Tibial artery (tissue), 4 donors: Measurements from ENCODE around the gene ANKS4B.
"Not testable (repeated sequence)": the region's sequence is repeated elsewhere in the genome, so short reads cannot be mapped to it uniquely, and the experiment has no call there.

Experiments used
- DNase-seq, 2 donors: peaks; one replicate each; pipeline ENCODE4 v3.0.0-alpha.2; 2019
- H3K27ac ChIP-seq, 2 donors: fragments of 200-600 bp; sonication (generic) in 1 of 2; 1 replicate in 1 of 2; 2 replicates in 1 of 2; pipeline ENCODE4 v1.5.1; 2018 to 2019; ENCODE audit warnings: mild to moderate bottlenecking in 1 of 2
- H3K27me3 ChIP-seq, 2 donors: fragments of 200-600 bp; sonication (generic) in 1 of 2; one replicate each; pipeline versions ENCODE4 v1.5.1 to v1.6.0; 2016 to 2019
- H3K36me3 ChIP-seq, 3 donors: fragments of 200-600 bp; sonication (generic) in 2 of 3; one replicate each; pipeline ENCODE4 v1.5.1; 2016 to 2019; ENCODE audit warnings: mild to moderate bottlenecking in 2 of 3
- H3K4me1 ChIP-seq, 4 donors: fragments of 200-600 bp; sonication (generic) in 2 of 4; 1 replicate in 3 of 4; 2 replicates in 1 of 4; pipeline ENCODE4 v1.5.1; 2016 to 2019
- H3K4me3 ChIP-seq, 2 donors: fragments of 200-600 bp; sonication (generic) in 1 of 2; 1 replicate in 1 of 2; 2 replicates in 1 of 2; pipeline ENCODE4 v1.5.1; 2018 to 2019; ENCODE audit warnings: mild to moderate bottlenecking in 2 of 2
- H3K9me3 ChIP-seq, 3 donors: fragments of 200-600 bp; sonication (generic) in 1 of 3; one replicate each; pipeline ENCODE4 v1.5.1; 2016 to 2019
- intact Hi-C: fragments of 100-400 bp; cut with DNase I; formaldehyde crosslinking; loops from one replicate; pipeline ENCODE4 v1.15.0; 2023; ENCODE audit warnings: low total_unique reads
- TF ChIP-seq, protein P1 (sequence below), 2 experiments: fragments of 200-600 bp in 1 of 2; fragments of 450-650 bp in 1 of 2; IDR thresholded peaks; one replicate each; pipeline ENCODE4 v1.5.1; 2017 to 2019; ENCODE audit warnings: antibody characterized with exemption in 2 of 2, mild to moderate bottlenecking in 1 of 2, moderate library complexity in 1 of 2

The ANKS4B gene

DNA sequence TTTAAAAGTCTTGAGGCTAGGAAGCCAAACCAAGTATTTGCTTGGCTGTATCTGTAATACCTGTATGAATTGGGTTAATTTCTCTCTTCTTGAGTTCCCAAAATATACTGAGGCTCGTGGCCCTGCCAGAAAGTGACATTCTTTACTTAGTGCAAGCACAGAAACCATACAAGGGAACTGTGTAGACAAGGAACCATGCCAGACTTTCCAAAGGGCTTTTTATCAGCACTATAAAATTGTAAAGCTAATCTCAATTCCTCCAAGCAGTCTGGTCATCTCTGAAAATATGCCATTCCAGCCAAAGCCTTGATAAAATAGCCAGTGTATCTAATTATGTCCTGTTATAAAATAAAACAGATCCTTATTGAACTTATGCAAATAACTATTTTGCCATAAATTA, 51.8 kb downstream of the ANKS4B start:
- DNase-seq = no peak
- TF ChIP-seq, protein P1, sequence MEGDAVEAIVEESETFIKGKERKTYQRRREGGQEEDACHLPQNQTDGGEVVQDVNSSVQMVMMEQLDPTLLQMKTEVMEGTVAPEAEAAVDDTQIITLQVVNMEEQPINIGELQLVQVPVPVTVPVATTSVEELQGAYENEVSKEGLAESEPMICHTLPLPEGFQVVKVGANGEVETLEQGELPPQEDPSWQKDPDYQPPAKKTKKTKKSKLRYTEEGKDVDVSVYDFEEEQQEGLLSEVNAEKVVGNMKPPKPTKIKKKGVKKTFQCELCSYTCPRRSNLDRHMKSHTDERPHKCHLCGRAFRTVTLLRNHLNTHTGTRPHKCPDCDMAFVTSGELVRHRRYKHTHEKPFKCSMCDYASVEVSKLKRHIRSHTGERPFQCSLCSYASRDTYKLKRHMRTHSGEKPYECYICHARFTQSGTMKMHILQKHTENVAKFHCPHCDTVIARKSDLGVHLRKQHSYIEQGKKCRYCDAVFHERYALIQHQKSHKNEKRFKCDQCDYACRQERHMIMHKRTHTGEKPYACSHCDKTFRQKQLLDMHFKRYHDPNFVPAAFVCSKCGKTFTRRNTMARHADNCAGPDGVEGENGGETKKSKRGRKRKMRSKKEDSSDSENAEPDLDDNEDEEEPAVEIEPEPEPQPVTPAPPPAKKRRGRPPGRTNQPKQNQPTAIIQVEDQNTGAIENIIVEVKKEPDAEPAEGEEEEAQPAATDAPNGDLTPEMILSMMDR (IDR thresholded peaks at IDR 0.05) = no peak
- H3K4me3 ChIP-seq = no peak overlapping the region
- peaks cover 0 to 24% (median 7%) of the 10 kb centered on the region in 4 donors for H3K4me1 ChIP-seq
- peaks cover 0 to 5% of the 10 kb centered on the region in 2 donors for H3K27me3 ChIP-seq
- H3K27ac ChIP-seq = no peak overlapping the region
- intact Hi-C loops = no loop called here
- no peaks in the 10 kb centered on the region for H3K36me3 ChIP-seq
- peaks cover 0 to 4% (median 0%) of the 10 kb centered on the region in 3 donors for H3K9me3 ChIP-seq

DNA sequence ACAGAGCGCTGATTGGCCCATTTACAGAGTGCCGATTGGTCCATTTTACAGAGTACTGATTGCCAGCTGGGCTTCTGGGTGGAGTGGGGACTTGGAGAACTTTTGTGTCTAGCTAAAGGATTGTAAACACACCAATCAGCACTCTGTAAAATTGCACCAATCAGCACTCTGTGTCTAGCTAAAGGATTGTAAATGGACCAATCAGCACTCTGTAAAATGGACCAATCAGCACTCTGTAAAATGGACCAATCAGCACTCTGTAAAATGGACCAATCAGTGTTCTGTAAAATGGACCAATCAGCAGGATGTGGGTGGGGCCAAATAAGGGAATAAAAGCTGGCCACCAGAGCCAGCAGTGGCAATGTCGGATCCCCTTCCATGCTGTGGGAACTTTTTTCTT, 56.3 kb downstream of the ANKS4B start:
- H3K36me3 ChIP-seq, H3K4me3 ChIP-seq, H3K27ac ChIP-seq, intact Hi-C loops, H3K27me3 ChIP-seq, DNase-seq, H3K9me3 ChIP-seq: not testable (repeated sequence)
- H3K4me1 ChIP-seq = peaks cover 0 to 13% (median 0%) of the 10 kb centered on the region in 4 donors

DNA sequence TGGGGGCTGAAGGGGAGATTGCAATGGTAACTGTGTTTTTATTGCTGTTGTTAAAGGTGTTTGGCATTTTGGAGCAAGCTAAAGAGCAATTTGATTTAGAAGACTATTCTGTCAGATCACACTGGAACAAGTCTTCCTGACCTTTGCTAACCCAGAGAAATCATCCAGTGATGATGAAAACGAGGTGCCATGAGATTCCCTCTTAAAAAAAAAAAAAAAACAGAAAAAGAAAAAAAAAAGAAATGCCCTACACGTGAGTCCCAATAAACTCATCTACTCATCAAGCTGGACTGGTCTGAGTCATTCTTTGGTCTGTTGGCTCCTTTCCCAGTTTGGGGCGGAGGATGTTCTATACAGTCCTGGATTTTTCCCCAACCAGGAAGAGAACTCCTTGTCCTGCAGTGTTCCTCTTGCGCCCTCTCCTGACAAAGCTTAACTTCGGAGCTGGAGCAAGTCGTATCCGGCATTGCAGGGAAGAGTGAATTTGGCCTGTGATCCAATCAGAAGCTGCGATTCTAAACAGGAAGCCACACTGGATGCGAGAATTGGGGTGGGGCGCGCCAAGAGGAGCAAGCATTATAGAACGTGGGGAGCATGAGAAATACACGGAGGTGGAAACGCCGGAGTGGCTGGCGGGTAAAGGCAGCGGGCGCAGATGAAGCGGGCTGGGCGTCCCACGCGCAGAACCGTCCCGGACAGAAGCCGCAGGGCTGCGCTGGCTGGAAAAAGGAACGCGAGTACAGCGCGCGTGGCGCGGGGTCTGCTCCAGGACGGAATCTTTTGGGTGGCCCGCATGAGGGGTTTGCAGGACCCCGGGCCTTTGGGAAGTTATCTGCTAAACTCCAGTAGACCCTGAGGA, 67.0 kb downstream of the ANKS4B start:
- intact Hi-C loops = loop anchor here (2.0 to 5.0 kb wide), 3 partner anchors 112 to 222 kb away; partner anchors contain the start of gene LDAF1
- DNase-seq = peak; percentile 98 to 100
- H3K4me3 ChIP-seq = peak overlapping the region; percentile 57 to 89
- H3K4me1 ChIP-seq = peaks cover 0 to 9% (median 8%) of the 10 kb centered on the region in 4 donors
- H3K27me3 ChIP-seq = peaks cover 0 to 3% of the 10 kb centered on the region in 2 donors
- peak overlapping the region; percentile 70 to 83 for H3K27ac ChIP-seq
- TF ChIP-seq, protein P1 (IDR thresholded peaks at IDR 0.05) = peak; percentile 80 to 85
- H3K36me3 ChIP-seq = no peaks in the 10 kb centered on the region
- no peaks in the 10 kb centered on the region for H3K9me3 ChIP-seq

DNA sequence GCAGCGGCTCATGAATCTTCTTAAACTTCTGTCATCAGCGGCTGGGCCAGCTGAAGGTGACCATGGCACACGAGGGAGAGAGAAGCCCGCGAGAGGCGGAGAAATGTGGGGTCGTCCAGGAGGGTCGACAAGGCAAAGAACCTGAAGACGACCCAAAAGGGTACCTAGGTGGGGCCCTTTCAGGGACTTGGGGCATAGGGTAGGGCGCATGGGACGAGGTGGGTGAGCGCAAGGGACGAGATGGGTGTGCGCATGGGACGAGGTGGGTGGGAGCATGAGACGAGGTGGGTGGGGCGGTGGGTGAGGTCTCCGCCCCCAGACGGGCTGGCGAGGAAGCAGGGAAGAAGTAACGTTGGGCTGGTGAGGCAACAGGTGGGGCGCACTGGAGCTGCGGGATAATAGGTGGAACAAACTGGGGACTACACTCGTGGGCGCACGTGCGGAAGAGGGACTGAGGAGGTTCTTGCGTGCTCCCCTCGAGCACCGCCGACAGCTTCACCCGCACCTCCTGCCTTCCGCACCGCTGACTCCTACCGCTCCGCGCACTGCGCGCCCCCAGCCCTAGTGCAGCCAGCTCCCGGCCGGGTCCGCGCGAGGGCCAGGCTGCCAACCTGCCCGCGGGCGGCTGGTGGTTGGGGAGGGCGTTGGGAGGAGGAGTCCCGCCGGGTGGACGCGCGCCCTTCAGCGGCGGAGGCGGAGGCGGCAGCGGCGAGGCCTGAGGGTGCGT, 67.8 kb downstream of the ANKS4B start:
- H3K36me3 ChIP-seq = no peaks in the 10 kb centered on the region
- H3K27me3 ChIP-seq = peaks cover 0 to 3% of the 10 kb centered on the region in 2 donors
- no peaks in the 10 kb centered on the region for H3K9me3 ChIP-seq
- DNase-seq = peak; percentile 81 to 85
- H3K4me1 ChIP-seq = peaks cover 0 to 9% (median 8%) of the 10 kb centered on the region in 4 donors
- peak overlapping the region; percentile 70 to 83 for H3K27ac ChIP-seq
- TF ChIP-seq, protein P1 (IDR thresholded peaks at IDR 0.05) = peak; percentile 34 to 39
- H3K4me3 ChIP-seq = peak overlapping the region; percentile 57 to 89
- intact Hi-C loops = loop anchor here (2.0 to 5.0 kb wide), 3 partner anchors 113 to 221 kb away; partner anchors contain the start of gene LDAF1

DNA sequence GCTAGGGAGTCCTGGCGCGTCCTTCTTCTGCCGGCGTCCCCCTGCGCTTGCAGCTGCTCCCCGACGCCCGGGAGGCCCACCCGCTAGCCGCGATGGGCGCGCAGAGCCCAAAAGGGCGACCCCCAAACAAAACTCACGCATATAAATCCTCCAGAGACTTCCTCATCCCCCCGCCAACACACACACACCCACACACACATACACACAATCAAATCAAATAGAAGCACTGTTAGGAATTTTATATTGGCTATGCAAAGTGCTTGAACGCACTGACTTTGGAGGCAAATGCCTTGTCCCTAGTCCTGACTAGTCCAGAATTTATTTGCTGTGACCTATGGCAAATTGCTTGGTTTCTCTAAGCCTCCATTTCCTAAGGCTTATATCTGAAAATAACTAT, 68.4 kb downstream of the ANKS4B start:
- peaks cover 0 to 9% (median 8%) of the 10 kb centered on the region in 4 donors for H3K4me1 ChIP-seq
- TF ChIP-seq, protein P1 (IDR thresholded peaks at IDR 0.05) = no peak
- intact Hi-C loops = loop anchor here (2.0 to 5.0 kb wide), 3 partner anchors 113 to 220 kb away; partner anchors contain the start of gene LDAF1
- H3K27me3 ChIP-seq = peaks cover 0 to 3% of the 10 kb centered on the region in 2 donors
- peak overlapping the region; percentile 70 to 83 for H3K27ac ChIP-seq
- no peaks in the 10 kb centered on the region for H3K36me3 ChIP-seq
- H3K9me3 ChIP-seq = no peaks in the 10 kb centered on the region
- no peak for DNase-seq
- peak overlapping the region; percentile 57 to 89 for H3K4me3 ChIP-seq
